ENCODE measurements around the gene SETMAR.

SETMAR gene

GRCh38 chr3:4332111-4332510 is 28.9 kb downstream of the SETMAR start:
- Histone ChIP-seq H3K9me3 (ENCODE audit: control insufficient read depth in 5 of 5, low read length in 5 of 5) (peaks cover 0 to 6% (median 3%) of the 10 kb centered on the region in 5 donors), H3K27me3 (ENCODE audit: control insufficient read depth in 5 of 5, insufficient read depth in 4 of 5, low read length in 5 of 5) (no peaks in the 10 kb centered on the region), H3K36me3 (ENCODE audit: control insufficient read depth in 5 of 5, insufficient read depth in 5 of 5, low read length in 5 of 5) (no peaks in the 10 kb centered on the region), H3K4me3 (ENCODE audit: low read depth in 1 of 5, low read length in 5 of 5) (no peak overlapping the region), H3K27ac (ENCODE audit: low read depth, low read length) (no peak overlapping the region), H3K4me1 (ENCODE audit: control insufficient read depth in 5 of 5, insufficient read depth in 5 of 5, low read length in 5 of 5) (peaks cover 0 to 7% (median 3%) of the 10 kb centered on the region in 5 donors), H3K9ac (ENCODE audit: low read length in 5 of 5) (no peak overlapping the region)

GRCh38 chr3:4332574-4332973 is 29.4 kb downstream of the SETMAR start:
- Histone ChIP-seq H3K9me3 (ENCODE audit: control insufficient read depth in 5 of 5, low read length in 5 of 5) (peaks cover 0 to 6% (median 3%) of the 10 kb centered on the region in 5 donors), H3K9ac (ENCODE audit: low read length in 5 of 5) (no peak overlapping the region), H3K36me3 (ENCODE audit: control insufficient read depth in 5 of 5, insufficient read depth in 5 of 5, low read length in 5 of 5) (no peaks in the 10 kb centered on the region), H3K4me1 (ENCODE audit: control insufficient read depth in 5 of 5, insufficient read depth in 5 of 5, low read length in 5 of 5) (peaks cover 0 to 9% (median 5%) of the 10 kb centered on the region in 5 donors), H3K27ac (ENCODE audit: low read depth, low read length) (no peak overlapping the region), H3K27me3 (ENCODE audit: control insufficient read depth in 5 of 5, insufficient read depth in 4 of 5, low read length in 5 of 5) (no peaks in the 10 kb centered on the region), H3K4me3 (ENCODE audit: low read depth in 1 of 5, low read length in 5 of 5) (no peak overlapping the region)

- H3K4me3 ChIP-seq (ENCODE audit: low read depth in 1 of 5, low read length in 5 of 5), result no peak overlapping the region
- H3K9me3 ChIP-seq (ENCODE audit: control insufficient read depth in 5 of 5, low read length in 5 of 5), result peaks cover 0 to 6% (median 3%) of the 10 kb centered on the region in 5 donors
- no peak overlapping the region for H3K27ac ChIP-seq (ENCODE audit: low read depth, low read length)
- H3K9ac ChIP-seq (ENCODE audit: low read length in 5 of 5), result no peak overlapping the region
- no peaks in the 10 kb centered on the region for H3K36me3 ChIP-seq (ENCODE audit: control insufficient read depth in 5 of 5, insufficient read depth in 5 of 5, low read length in 5 of 5)
- peaks cover 0 to 9% (median 5%) of the 10 kb centered on the region in 5 donors for H3K4me1 ChIP-seq (ENCODE audit: control insufficient read depth in 5 of 5, insufficient read depth in 5 of 5, low read length in 5 of 5)
- no peaks in the 10 kb centered on the region for H3K27me3 ChIP-seq (ENCODE audit: control insufficient read depth in 5 of 5, insufficient read depth in 4 of 5, low read length in 5 of 5)
These were observed 29.8 kb downstream of the SETMAR start for GRCh38 chr3:4332991-4333390.

GRCh38 chr3:4334548-4334947 is 31.4 kb downstream of the SETMAR start:
- H3K4me1 ChIP-seq (ENCODE audit: control insufficient read depth in 5 of 5, insufficient read depth in 5 of 5, low read length in 5 of 5), result peaks cover 0 to 9% (median 5%) of the 10 kb centered on the region in 5 donors
- no peak overlapping the region for H3K4me3 ChIP-seq (ENCODE audit: low read depth in 1 of 5, low read length in 5 of 5)
- H3K36me3 ChIP-seq (ENCODE audit: control insufficient read depth in 5 of 5, insufficient read depth in 5 of 5, low read length in 5 of 5), result peaks cover 0 to 4% (median 0%) of the 10 kb centered on the region in 5 donors
- H3K9me3 ChIP-seq (ENCODE audit: control insufficient read depth in 5 of 5, low read length in 5 of 5), result peaks cover 0 to under 1% (median 0%) of the 10 kb centered on the region in 5 donors
- no peaks in the 10 kb centered on the region for H3K27me3 ChIP-seq (ENCODE audit: control insufficient read depth in 5 of 5, insufficient read depth in 4 of 5, low read length in 5 of 5)
- no peak overlapping the region for H3K9ac ChIP-seq (ENCODE audit: low read length in 5 of 5)
- H3K27ac ChIP-seq (ENCODE audit: low read depth, low read length), result no peak overlapping the region

GRCh38 chr3:4335840-4336562 is 32.8 kb downstream of the SETMAR start:
- no peak overlapping the region for H3K27ac ChIP-seq (ENCODE audit: low read depth, low read length)
- no peak overlapping the region for H3K9ac ChIP-seq (ENCODE audit: low read length in 5 of 5)
- H3K27me3 ChIP-seq (ENCODE audit: control insufficient read depth in 5 of 5, insufficient read depth in 4 of 5, low read length in 5 of 5), result no peaks in the 10 kb centered on the region
- H3K4me3 ChIP-seq (ENCODE audit: low read depth in 1 of 5, low read length in 5 of 5), result no peak overlapping the region
- no peaks in the 10 kb centered on the region for H3K9me3 ChIP-seq (ENCODE audit: control insufficient read depth in 5 of 5, low read length in 5 of 5)
- H3K36me3 ChIP-seq (ENCODE audit: control insufficient read depth in 5 of 5, insufficient read depth in 5 of 5, low read length in 5 of 5), result peaks cover 0 to 4% (median 0%) of the 10 kb centered on the region in 5 donors
- H3K4me1 ChIP-seq (ENCODE audit: control insufficient read depth in 5 of 5, insufficient read depth in 5 of 5, low read length in 5 of 5), result peaks cover 0 to 16% (median 9%) of the 10 kb centered on the region in 5 donors

- Histone ChIP-seq H3K4me3 (ENCODE audit: low read depth in 1 of 5, low read length in 5 of 5) (no peak overlapping the region), H3K27ac (ENCODE audit: low read depth, low read length) (no peak overlapping the region), H3K4me1 (ENCODE audit: control insufficient read depth in 5 of 5, insufficient read depth in 5 of 5, low read length in 5 of 5) (peaks cover 0 to 22% (median 9%) of the 10 kb centered on the region in 5 donors), H3K9ac (ENCODE audit: low read length in 5 of 5) (no peak overlapping the region), H3K36me3 (ENCODE audit: control insufficient read depth in 5 of 5, insufficient read depth in 5 of 5, low read length in 5 of 5) (peaks cover 0 to 4% (median 0%) of the 10 kb centered on the region in 5 donors), H3K27me3 (ENCODE audit: control insufficient read depth in 5 of 5, insufficient read depth in 4 of 5, low read length in 5 of 5) (no peaks in the 10 kb centered on the region), H3K9me3 (ENCODE audit: control insufficient read depth in 5 of 5, low read length in 5 of 5) (no peaks in the 10 kb centered on the region)
These were observed 33.8 kb downstream of the SETMAR start for GRCh38 chr3:4336850-4337546.

- Histone ChIP-seq H3K9me3 (ENCODE audit: control insufficient read depth in 5 of 5, low read length in 5 of 5) (no peaks in the 10 kb centered on the region), H3K27ac (ENCODE audit: low read depth, low read length) (no peak overlapping the region), H3K36me3 (ENCODE audit: control insufficient read depth in 5 of 5, insufficient read depth in 5 of 5, low read length in 5 of 5) (peaks cover 0 to 4% (median 0%) of the 10 kb centered on the region in 5 donors), H3K27me3 (ENCODE audit: control insufficient read depth in 5 of 5, insufficient read depth in 4 of 5, low read length in 5 of 5) (no peaks in the 10 kb centered on the region), H3K4me1 (ENCODE audit: control insufficient read depth in 5 of 5, insufficient read depth in 5 of 5, low read length in 5 of 5) (peaks cover 0 to 22% (median 9%) of the 10 kb centered on the region in 5 donors), H3K9ac (ENCODE audit: low read length in 5 of 5) (no peak overlapping the region), H3K4me3 (ENCODE audit: low read depth in 1 of 5, low read length in 5 of 5) (no peak overlapping the region)
These were observed 35.6 kb downstream of the SETMAR start for GRCh38 chr3:4338751-4339150.

- Histone ChIP-seq H3K27ac (ENCODE audit: low read depth, low read length) (no peak overlapping the region), H3K4me3 (ENCODE audit: low read depth in 1 of 5, low read length in 5 of 5) (no peak overlapping the region), H3K9me3 (ENCODE audit: control insufficient read depth in 5 of 5, low read length in 5 of 5) (no peaks in the 10 kb centered on the region), H3K27me3 (ENCODE audit: control insufficient read depth in 5 of 5, insufficient read depth in 4 of 5, low read length in 5 of 5) (no peaks in the 10 kb centered on the region), H3K36me3 (ENCODE audit: control insufficient read depth in 5 of 5, insufficient read depth in 5 of 5, low read length in 5 of 5) (peaks cover 0 to 4% (median 0%) of the 10 kb centered on the region in 5 donors), H3K9ac (ENCODE audit: low read length in 5 of 5) (no peak overlapping the region), H3K4me1 (ENCODE audit: control insufficient read depth in 5 of 5, insufficient read depth in 5 of 5, low read length in 5 of 5) (peaks cover 0 to 22% (median 9%) of the 10 kb centered on the region in 5 donors)
These were observed 36.9 kb downstream of the SETMAR start for GRCh38 chr3:4340077-4340410.

- Histone ChIP-seq H3K27me3 (ENCODE audit: control insufficient read depth in 5 of 5, insufficient read depth in 4 of 5, low read length in 5 of 5) (no peaks in the 10 kb centered on the region), H3K4me3 (ENCODE audit: low read depth in 1 of 5, low read length in 5 of 5) (no peak overlapping the region), H3K9ac (ENCODE audit: low read length in 5 of 5) (no peak overlapping the region), H3K36me3 (ENCODE audit: control insufficient read depth in 5 of 5, insufficient read depth in 5 of 5, low read length in 5 of 5) (peaks cover 0 to 4% (median 0%) of the 10 kb centered on the region in 5 donors), H3K27ac (ENCODE audit: low read depth, low read length) (no peak overlapping the region), H3K4me1 (ENCODE audit: control insufficient read depth in 5 of 5, insufficient read depth in 5 of 5, low read length in 5 of 5) (peaks cover 0 to 22% (median 9%) of the 10 kb centered on the region in 5 donors), H3K9me3 (ENCODE audit: control insufficient read depth in 5 of 5, low read length in 5 of 5) (no peaks in the 10 kb centered on the region)
These were observed 37.5 kb downstream of the SETMAR start for GRCh38 chr3:4340411-4341335.

All from subcutaneous abdominal adipose tissue (tissue), 5 donors.